ENCODE data around the gene NAT9. TPM values are rescaled to one million over a fixed set of nuclear protein-coding genes. Genes with fewer than 3 reads are reported as not detected.

The NAT9 gene
- total RNA-seq, 1 experiment from 2014 or later = 63.5 TPM

- Mint-ChIP-seq H3K27ac (no peak overlapping the region), H3K27me3 (ENCODE audit: low read depth) (peaks cover 30% of the 10 kb centered on the region), H3K4me3 (no peak overlapping the region), H3K9me3 (no peaks in the 10 kb centered on the region; a peak in 1 of 5 replicates), H3K36me3 (ENCODE audit: insufficient read depth in 1 of 3, low read depth in 3 of 3) (no peaks in the 10 kb centered on the region; a peak in 1 of 7 replicates), H3K4me1 (peaks cover 24 to 25% of the 10 kb centered on the region in 2 experiments)
- no peaks in the 10 kb centered on the region for H3K27me3 ChIP-seq (ENCODE audit: insufficient read depth, low read length)
- no peak overlapping the region for H2BK20ac ChIP-seq (ENCODE audit: low read depth, low read length, poor library complexity, severe bottlenecking)
- no peak overlapping the region for H4K5ac ChIP-seq (ENCODE audit: insufficient read length, low read depth, low read length)
- no peaks in the 10 kb centered on the region for H3K79me1 ChIP-seq (ENCODE audit: insufficient read depth, low read depth, low read length, poor library complexity, severe bottlenecking)
- H4K20me1 ChIP-seq (ENCODE audit: control insufficient read depth, insufficient read depth, insufficient read length) = no peaks in the 10 kb centered on the region
- no peak overlapping the region for H2AFZ ChIP-seq (ENCODE audit: low read length)
- no peak overlapping the region for H3K9ac ChIP-seq (ENCODE audit: extremely low read depth, insufficient read length, low read length)
- no peak overlapping the region for H3K23ac ChIP-seq (ENCODE audit: insufficient read length, low read depth, low read length)
- H3K79me2 ChIP-seq (ENCODE audit: insufficient read depth, low read length) = no peaks in the 10 kb centered on the region
- WGBS (ENCODE audit: extremely low coverage, insufficient read length, low lambda C conversion rate) = no CpG with 5 or more reads among the region's 6 CpGs
- H3K9me3 ChIP-seq (ENCODE audit: control insufficient read depth, low read depth, low read length) = no peaks in the 10 kb centered on the region
- H3K56ac ChIP-seq (ENCODE audit: insufficient read length, low read depth, low read length) = no peak overlapping the region
- no peak overlapping the region for H3K27ac ChIP-seq (ENCODE audit: insufficient read length, low read depth, low read length)
- H3K4me2 ChIP-seq (ENCODE audit: insufficient read depth, insufficient read length, low read length) = no peak overlapping the region
- no peak overlapping the region for H4K91ac ChIP-seq (ENCODE audit: insufficient read length, low read depth, low read length)
- no peak overlapping the region for H2BK5ac ChIP-seq (ENCODE audit: insufficient read length, low read length)
- no peak overlapping the region for H2BK12ac ChIP-seq (ENCODE audit: insufficient read length, low read depth, low read length)
- no peak overlapping the region for H3T11ph ChIP-seq (ENCODE audit: low read length)
- H2BK120ac ChIP-seq (ENCODE audit: low read depth, low read length, poor library complexity, severe bottlenecking) = no peak overlapping the region
- H4K8ac ChIP-seq (replicated peaks; ENCODE audit: insufficient read length, low read depth, low read length) = no peak overlapping the region
- H3K4me1 ChIP-seq (ENCODE audit: insufficient read depth, low read length) = peaks cover 4% of the 10 kb centered on the region; the same call in 1 of the 2 replicates
- H3K23me2 ChIP-seq (ENCODE audit: insufficient read length, low read depth, low read length, poor library complexity, severe bottlenecking) = peaks cover 9% of the 10 kb centered on the region
- H3K18ac ChIP-seq (ENCODE audit: insufficient read length, low read depth, low read length) = no peak overlapping the region
- no peak overlapping the region for H2AK5ac ChIP-seq (ENCODE audit: insufficient read length, low read length)
- no peak overlapping the region for H3K14ac ChIP-seq (ENCODE audit: insufficient read depth, low read length)
- TF ChIP-seq CTCF (conservative IDR thresholded peaks at IDR 0.05) = no peak
- H3K4ac ChIP-seq (ENCODE audit: low read depth, low read length) = no peak overlapping the region
- no peak overlapping the region for H2BK15ac ChIP-seq (ENCODE audit: low read depth, low read length)
- no peak for DNase-seq
These were observed 36.0 kb downstream of the NAT9 start for GRCh38 chr17:74740173-74740572.
